Smooth muscle cell of the brain vasculature (primary cell): ENCODE data around the gene CBARP.
A peak's percentile ranks its signal among the peaks of the same experiment; 100 is the strongest.

Experiments used
- DNase-seq: peaks from one replicate; pipeline ENCODE4 v3.0.0-alpha.2; 2012; ENCODE audit warnings: low read depth, low spot score

The CBARP gene

GRCh38 chr19:1265615-1266128 lies 27.9 kb upstream of the CBARP start:
- DNase-seq, result no peak

- DNase-seq, result no peak
Observed at GRCh38 chr19:1264801-1265614, 27.2 kb upstream of the CBARP start.

GRCh38 chr19:1263188-1263587 lies 25.4 kb upstream of the CBARP start:
- DNase-seq, result no peak

DNA sequence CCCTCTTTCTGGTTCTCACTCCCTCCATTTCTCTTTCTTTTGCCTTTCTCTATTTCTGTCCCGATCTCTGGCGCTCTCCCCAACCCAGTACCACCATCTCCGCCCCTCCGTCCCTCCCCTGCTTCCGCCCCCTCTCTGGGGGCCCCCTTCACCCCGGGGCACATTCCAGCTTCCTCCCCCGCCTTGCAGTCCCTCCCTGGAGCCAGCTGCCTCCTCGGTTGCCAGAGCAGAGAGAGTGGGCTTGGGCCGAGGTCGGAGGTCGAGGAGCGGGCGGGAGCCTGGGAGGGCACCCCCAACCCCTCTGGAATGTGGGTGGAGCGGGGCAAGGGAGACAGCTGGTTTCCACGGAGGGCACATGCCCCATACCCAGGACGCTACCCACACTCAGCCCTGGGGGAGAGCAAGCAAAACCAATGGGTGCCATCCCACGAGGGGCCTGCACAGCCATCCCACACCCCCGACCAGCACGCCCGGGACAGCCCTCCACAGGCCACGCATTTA lies 24.9 kb upstream of the CBARP start:
- DNase-seq, result no peak

GRCh38 chr19:1261798-1262622 lies 24.2 kb upstream of the CBARP start:
- no peak for DNase-seq

GRCh38 chr19:1261538-1261797 lies 23.7 kb upstream of the CBARP start:
- DNase-seq, result no peak

GRCh38 chr19:1260749-1261537 lies 23.1 kb upstream of the CBARP start:
- DNase-seq, result peak; percentile 92

DNA sequence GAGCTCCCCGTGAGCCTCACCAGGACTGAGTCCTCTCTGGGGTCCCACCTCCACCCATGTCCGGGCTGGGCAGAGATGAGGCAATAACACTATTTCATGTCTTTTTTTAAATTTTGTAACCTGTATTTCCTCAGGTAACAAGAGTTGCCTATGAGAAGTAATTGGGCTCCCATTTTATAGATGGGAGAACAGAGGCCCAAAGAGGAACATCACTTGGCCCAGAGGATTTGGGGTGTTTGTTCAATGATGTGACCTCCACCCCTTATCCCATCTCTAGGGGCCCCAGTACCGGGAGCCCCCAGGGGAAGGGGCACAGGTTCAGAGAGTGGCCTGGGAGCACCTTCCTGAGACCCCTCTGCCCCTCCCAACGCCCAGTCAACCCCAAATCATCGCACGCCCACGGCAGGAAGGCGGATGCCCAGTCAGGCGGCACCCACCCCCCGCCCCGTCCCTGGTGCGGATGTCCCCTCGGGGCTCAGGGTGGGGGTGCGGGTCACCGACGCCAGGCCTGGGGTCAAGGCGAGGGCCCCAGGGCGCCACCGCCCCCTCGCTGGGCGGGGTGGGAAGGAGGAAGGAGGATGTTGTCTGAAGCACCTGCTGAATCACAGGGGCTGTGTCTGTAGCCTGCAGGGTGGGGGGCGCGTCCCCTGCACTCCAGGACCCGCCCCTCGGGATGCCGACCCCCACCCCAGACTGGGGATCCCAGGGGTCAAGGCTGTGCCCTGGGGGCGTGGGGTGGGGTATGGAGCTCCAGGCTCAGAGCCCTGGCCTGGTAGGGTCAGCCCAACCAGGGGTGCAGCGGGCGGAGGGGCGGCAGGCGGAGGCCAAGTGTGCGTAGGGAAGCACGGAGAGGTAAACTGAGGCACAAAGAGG lies 22.3 kb upstream of the CBARP start:
- DNase-seq, result no peak

DNA sequence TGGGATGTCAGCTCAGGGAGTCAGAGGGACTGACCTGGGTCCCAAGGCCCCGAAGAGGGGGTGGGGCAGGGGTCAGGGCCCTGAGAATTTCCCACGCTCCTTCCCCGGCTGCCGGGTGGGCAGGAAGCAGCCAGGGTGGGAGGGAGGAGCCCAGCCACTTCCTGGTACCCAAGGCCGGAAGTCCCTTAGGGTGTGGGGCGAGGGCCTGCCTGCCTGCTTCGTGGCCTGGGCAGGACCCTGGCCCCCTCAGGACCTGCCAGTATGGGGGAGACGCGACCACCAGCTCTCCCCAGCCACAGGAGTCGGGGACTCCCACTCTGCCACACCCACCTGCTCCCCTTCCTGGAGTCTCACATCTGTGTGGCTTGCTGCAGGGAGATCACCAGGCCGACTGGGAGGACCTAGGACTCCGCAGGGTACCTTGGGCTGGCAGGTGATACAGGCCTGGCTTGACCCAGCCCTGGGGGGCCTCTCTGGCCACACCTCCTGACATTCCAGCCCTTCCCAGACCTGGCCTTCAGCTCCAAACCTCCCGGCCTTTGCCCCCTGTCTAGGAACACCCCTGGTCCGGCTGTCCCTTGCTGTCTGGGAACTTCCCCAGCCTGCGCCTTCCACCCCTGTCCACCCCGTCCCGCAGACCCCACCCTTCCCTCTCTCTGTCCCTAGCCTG lies 21.5 kb upstream of the CBARP start:
- no peak for DNase-seq

DNA sequence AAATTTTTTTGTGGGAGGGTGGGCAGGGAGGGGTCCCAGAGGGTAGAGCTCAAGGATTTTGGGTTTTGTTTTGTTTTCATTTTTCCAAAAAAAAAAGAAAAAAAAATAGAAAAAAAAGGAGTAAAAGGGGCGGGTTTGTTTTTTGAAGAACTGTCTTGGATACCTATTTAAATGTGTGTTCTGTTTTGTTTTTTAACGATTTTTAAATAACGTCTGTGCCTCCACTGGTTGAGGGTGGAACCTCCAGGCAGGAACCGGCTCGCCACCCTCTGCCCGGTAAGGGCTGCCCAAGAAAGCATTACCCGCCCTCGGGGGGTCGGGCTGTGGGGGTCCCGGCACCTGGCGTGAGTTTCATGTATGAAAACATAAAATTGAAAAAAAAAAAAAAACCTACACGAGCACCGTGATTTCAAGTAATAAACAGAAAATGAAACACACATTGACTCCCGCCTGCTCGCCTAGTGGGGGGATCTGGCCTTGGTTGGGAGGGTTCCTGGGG lies 21.0 kb upstream of the CBARP start:
- DNase-seq, result no peak

DNA sequence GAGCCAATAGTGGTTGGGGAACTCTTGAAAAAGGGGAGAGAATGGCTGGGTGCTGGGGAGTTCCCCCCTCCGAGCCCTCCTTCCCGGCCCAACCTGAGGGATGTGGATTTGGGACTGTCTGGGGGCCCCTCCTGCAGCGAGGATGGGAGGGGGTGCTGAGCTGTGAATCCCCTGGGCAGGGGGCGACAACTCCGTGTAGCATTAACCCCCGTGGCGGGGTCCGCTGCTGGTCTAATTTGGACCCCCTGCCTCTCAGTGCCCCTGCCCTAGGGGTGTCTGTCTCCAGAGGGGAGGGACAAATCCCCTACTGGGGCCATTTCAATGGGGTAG lies 20.3 kb upstream of the CBARP start:
- no peak for DNase-seq

- no peak for DNase-seq
Observed at GRCh38 chr19:1257475-1258162, 19.8 kb upstream of the CBARP start.

- DNase-seq, result no peak
Observed at GRCh38 chr19:1256646-1257474, 19.1 kb upstream of the CBARP start.

DNA sequence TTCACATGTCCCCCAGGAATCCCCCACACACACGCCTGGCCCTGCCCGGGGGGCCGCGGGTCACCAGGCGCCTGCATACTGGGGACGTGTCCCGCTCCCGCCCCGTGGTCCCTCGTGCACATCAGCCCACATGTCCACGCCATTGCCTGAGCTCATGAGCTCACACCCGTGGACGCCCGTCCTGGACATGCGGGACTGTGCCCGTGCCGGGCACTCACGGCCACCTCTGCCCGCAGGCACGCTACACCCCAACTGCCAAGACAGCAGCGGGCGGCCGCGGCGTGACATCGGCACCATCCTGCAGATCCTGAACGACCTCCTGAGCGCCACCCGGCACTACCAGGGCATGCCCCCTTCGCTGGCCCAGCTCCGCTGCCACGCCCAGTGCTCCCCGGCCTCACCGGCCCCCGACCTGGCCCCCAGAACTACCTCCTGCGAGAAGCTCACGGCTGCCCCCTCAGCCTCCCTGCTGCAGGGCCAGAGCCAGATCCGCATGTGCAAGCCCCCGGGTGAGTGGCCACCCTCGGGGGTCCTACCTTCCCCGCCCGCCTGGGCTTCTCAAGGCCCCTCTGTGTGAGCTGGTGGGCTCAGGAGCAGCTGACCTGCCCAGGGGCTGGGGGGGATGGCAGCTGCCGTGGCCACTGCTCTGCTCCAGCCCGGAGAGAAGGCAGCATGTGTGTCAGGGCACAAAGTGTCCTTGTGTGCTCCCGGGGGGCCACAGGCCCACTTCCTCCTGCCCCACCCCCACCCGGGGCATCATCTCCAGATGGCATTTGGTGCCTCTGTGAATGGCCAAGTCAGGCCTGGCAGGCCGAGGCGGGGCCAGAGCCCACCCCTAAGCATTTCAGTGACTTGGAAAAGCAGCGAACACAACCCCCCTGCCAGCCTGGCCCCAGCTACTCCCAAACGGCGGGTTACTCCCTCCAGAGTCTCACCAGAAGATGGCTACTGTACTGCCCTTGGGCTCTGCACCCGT lies 17.7 kb upstream of the CBARP start:
- no peak for DNase-seq

DNA sequence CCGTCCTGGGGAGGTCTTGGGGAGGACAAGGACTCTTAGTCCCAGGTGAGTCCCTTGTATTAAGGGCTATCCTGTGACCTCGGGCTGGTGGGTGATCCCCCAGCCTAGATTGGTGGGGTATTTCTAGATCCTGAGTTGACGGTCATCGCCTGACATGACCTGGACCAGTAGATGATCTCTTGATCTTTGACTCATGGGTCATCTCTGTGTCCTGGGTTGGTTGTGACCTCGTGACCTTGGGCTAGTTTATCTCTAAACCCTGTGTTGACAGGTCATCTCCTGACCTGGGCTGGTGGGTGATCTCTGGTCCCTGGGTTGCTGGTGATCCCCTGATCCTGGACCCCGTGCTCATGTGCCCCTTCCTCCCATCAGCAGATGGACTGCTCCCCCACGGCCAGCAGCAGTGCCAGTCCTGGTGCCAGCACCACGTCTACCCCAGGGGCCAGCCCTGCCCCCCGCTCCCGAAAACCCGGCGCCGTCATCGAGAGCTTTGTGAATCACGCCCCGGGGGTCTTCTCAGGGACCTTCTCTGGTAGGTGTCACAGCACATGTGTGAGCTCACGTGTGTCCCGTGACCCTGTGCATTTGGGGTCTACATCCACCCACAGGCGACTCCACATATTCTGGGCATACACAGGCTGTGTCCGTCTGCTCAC lies 16.9 kb upstream of the CBARP start:
- DNase-seq, result no peak

DNA sequence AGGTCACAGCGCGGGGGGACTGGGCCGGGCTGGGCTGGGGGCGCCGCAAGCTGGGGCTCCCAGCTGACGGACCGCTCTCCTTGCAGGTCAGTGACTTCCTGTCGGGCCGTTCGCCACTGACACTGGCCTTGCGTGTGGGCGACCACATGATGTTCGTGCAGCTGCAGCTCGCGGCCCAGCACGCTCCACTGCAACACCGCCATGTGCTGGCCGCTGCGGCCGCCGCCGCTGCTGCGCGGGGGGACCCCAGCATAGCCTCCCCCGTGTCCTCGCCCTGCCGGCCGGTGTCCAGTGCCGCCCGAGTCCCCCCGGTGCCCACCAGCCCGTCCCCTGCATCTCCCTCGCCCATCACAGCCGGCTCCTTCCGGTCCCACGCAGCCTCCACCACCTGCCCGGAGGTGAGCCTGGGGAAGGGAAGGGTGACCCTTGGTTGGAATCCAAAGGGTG lies 16.3 kb upstream of the CBARP start:
- no peak for DNase-seq

GRCh38 chr19:1253514-1254080 lies 15.8 kb upstream of the CBARP start:
- DNase-seq, result peak; percentile 78
